K562 (cell line): ENCODE data around the gene ZNF407. TPM values are rescaled to one million over a fixed set of nuclear protein-coding genes. Genes with fewer than 3 reads are reported as not detected.

ENCODE experiments used
- ATAC-seq: fragments of 200-7000 bp; cut with Tn5 transposase; 3 replicates; pipeline ENCODE4 v1.9.1; 2020; ENCODE audit warnings: moderate library complexity
- BruUV-seq: library from RNA; stranded (reverse); fragments of 400-500 nt; replicated peaks from 2 replicates; lab custom pipeline; 2021; lab: Mats Ljungman, UMichigan
- CTCF ChIA-PET: fragments of 300-600 bp; formaldehyde crosslinking; extraction: SDS; loops from one replicate; lab custom pipeline; 2021; ENCODE audit warnings: low intra/inter-chr PET ratio; lab: Yijun Ruan, JAX
- POLR2A ChIA-PET: fragments of 300-600, 350-650 bp; sonication (Branson Sonifier 250); formaldehyde crosslinking; extraction: SDS; loops from one replicate; lab custom pipeline; 2021; ENCODE audit warnings: antibody characterized with exemption, inconsistent platforms; lab: Yijun Ruan, JAX
- DNase-seq, 4 experiments: peaks; one replicate each; pipeline versions ENCODE4 v3.0.0 to v3.0.0-alpha.2; 2011 to 2018; ENCODE audit warnings: low spot score in 3 of 4, mixed read lengths in 3 of 4; ENCODE audit errors: extremely low read depth in 1 of 4
- FAIRE-seq: peaks from 2 replicates; lab custom pipeline; 2011; peaks lifted over from hg19 to GRCh38; lab: Jason Lieb, UNC
- H2AFZ ChIP-seq: 2 replicates; pipeline ENCODE4 v1.6.0; 2011; ENCODE audit warnings: low read depth, low read length, control low read depth, inconsistent platforms
- H3K27ac ChIP-seq: fragments of 200-600 bp; 3 replicates; pipeline ENCODE4 v1.8.0; 2011; ENCODE audit warnings: low read depth, mild to moderate bottlenecking, control low read depth, inconsistent platforms, low read length, moderate library complexity, mixed read lengths; ENCODE audit errors: extremely low read depth
- H3K27me3 ChIP-seq, 2 experiments: fragments of 300-600 bp in 1 of 2; 2 replicates in 1 of 2; 3 replicates in 1 of 2; pipeline versions ENCODE4 v1.6.0 to v1.8.0; 2011; ENCODE audit warnings: inconsistent platforms in 2 of 2, low read length in 2 of 2, mild to moderate bottlenecking in 1 of 2, mixed read lengths in 1 of 2, moderate library complexity in 1 of 2; ENCODE audit not compliant: control insufficient read depth in 2 of 2, insufficient read depth in 2 of 2
- H3K36me3 ChIP-seq: fragments of 300-600 bp; 3 replicates; pipeline ENCODE4 v1.8.0; 2011; ENCODE audit warnings: mild to moderate bottlenecking, low read length, inconsistent platforms; ENCODE audit not compliant: control insufficient read depth, insufficient read depth
- H3K4me1 ChIP-seq, 2 experiments: fragments of 200-600 bp in 1 of 2; replicated peaks in 1 of 2; 2 replicates in 1 of 2; 3 replicates in 1 of 2; pipeline versions ENCODE4 v1.5.1 to v1.8.0; 2011; ENCODE audit warnings: inconsistent platforms in 2 of 2, low read length in 2 of 2, mild to moderate bottlenecking in 1 of 2, mixed read lengths in 1 of 2, moderate library complexity in 1 of 2; ENCODE audit not compliant: control insufficient read depth in 2 of 2, insufficient read depth in 2 of 2
- H3K4me2 ChIP-seq: 2 replicates; pipeline ENCODE4 v1.6.1; 2011; ENCODE audit warnings: low read length, control low read depth, inconsistent platforms, mixed read lengths; ENCODE audit not compliant: insufficient read depth
- H3K4me3 ChIP-seq: fragments of 200-600 bp; sonication (generic), shearing (Covaris generic); 2 replicates; pipeline ENCODE4 v1.5.1; 2016; ENCODE audit warnings: control low read depth, inconsistent platforms
- H3K79me2 ChIP-seq: fragments of 200-600 bp; 3 replicates; pipeline ENCODE4 v1.8.0; 2011; ENCODE audit warnings: low read length, inconsistent platforms; ENCODE audit not compliant: control insufficient read depth, insufficient read depth
- H3K9ac ChIP-seq, 2 experiments: 2 replicates each; pipeline versions ENCODE4 v1.6.0 to v1.6.1; 2011; ENCODE audit warnings: low read depth in 2 of 2, low read length in 2 of 2, control low read depth in 1 of 2, inconsistent platforms in 1 of 2, mild to moderate bottlenecking in 1 of 2, mixed read lengths in 1 of 2; ENCODE audit not compliant: insufficient read depth in 1 of 2
- H3K9me1 ChIP-seq: one replicate; pipeline ENCODE4 v1.6.0; 2011; ENCODE audit warnings: inconsistent platforms, mild to moderate bottlenecking, low read length, moderate library complexity; ENCODE audit not compliant: control insufficient read depth, insufficient read depth
- H3K9me3 ChIP-seq: replicated peaks from 2 replicates; pipeline ENCODE4 v1.5.1; 2011; ENCODE audit warnings: low read depth, low read length, inconsistent platforms; ENCODE audit not compliant: control insufficient read depth, insufficient read depth
- H4K20me1 ChIP-seq: replicated peaks from 2 replicates; pipeline ENCODE4 v1.6.1; 2011; ENCODE audit warnings: low read length, inconsistent platforms, mixed read lengths; ENCODE audit not compliant: control insufficient read depth, insufficient read depth
- CEBPZ ChIP-seq: fragments of 150-350 bp; IDR thresholded peaks from 2 replicates; pipeline ENCODE4 v1.6.1; 2014; ENCODE audit warnings: low read depth, mild to moderate bottlenecking, low read length, borderline replicate concordance
- SP2 ChIP-seq: IDR thresholded peaks from 2 replicates; pipeline ENCODE4 v1.6.1; 2011; ENCODE audit warnings: mild to moderate bottlenecking, low read depth, low read length, moderate library complexity; ENCODE audit not compliant: poor library complexity, severe bottlenecking; ENCODE audit errors: extremely low read depth
- ZFP36 ChIP-seq: fragments of 150-350 bp; IDR thresholded peaks from 2 replicates; pipeline ENCODE4 v1.6.1; 2018; ENCODE audit warnings: low read length, low read depth; ENCODE audit not compliant: partially characterized antibody
- ZNF512 ChIP-seq: IDR thresholded peaks from 2 replicates; pipeline ENCODE4 v1.6.1; 2016; ENCODE audit warnings: missing genetic modification characterization, missing compliant biosample characterization
- WGBS: fragments of 100-300 bp; shearing (Covaris generic); methylation state at CpG from one replicate; pipeline ENCODE4 v1.1.6; 2016; ENCODE audit warnings: low coverage, mixed read lengths; ENCODE audit not compliant: insufficient coverage; ENCODE audit errors: missing lambda C conversion rate; 5-methylcytosine and 5-hydroxymethylcytosine counted together
- in situ Hi-C: fragments of 300-500 bp; cut with MboI; formaldehyde crosslinking; loops from 4 replicates; pipeline ENCODE4 v1.15.0; 2018; ENCODE audit warnings: inconsistent platforms, mixed read lengths
- intact Hi-C: fragments of 100-400 bp; cut with micrococcal nuclease; formaldehyde crosslinking; loops from 2 replicates; pipeline ENCODE4 v1.14.2; 2022
- polyA plus RNA-seq, 8 experiments: library from polyadenylated mRNA; depleted of rRNA in 4 of 8; stranded (reverse) in 5 of 8; unstranded in 3 of 8; fragments of >200 nt; fragmentation: Nextera tagmentation in 2 of 8; fragmentation: Illumina TruSeq in 1 of 8; extraction: Ambion mirVana in 2 of 8; extraction: Trizol in 1 of 8; gene quantifications; 2 replicates each; pipeline versions ENCODE4 v1.2.1 to v1.2.3, GENCODE V29; 2011 to 2014; ENCODE audit warnings: inconsistent platforms in 1 of 8, missing spikeins in 1 of 8
- total RNA-seq, 7 experiments: library from RNA; depleted of rRNA in 6 of 7; stranded (reverse); fragments of >200 nt in 6 of 7; fragmentation: Illumina TruSeq in 2 of 7; extraction: Trizol in 2 of 7; gene quantifications; 2 replicates each; pipeline versions ENCODE4 v1.2.1 to v1.2.3, GENCODE V29; 2011 to 2021; ENCODE audit warnings: low replicate concordance in 1 of 7

ZNF407 gene
- total and polyA plus RNA-seq, 9 of the 15 experiments (the other 6 are each of a cell fraction or from before 2014, with no cell fraction given), result 0.21 to 5.4 (median 2.3) TPM

GRCh38 chr18:74549591-74550104, 48.0 kb upstream of the ZNF407 start:
- ChIA-PET CTCF (no interaction called here), POLR2A (no interaction called here)
- Histone ChIP-seq H3K27ac (no peak overlapping the region), H3K9ac (no peak overlapping the region), H3K9me3 (no peaks in the 10 kb centered on the region), H3K4me3 (no peak overlapping the region), H3K79me2 (no peaks in the 10 kb centered on the region), H4K20me1 (no peaks in the 10 kb centered on the region), H2AFZ (no peak overlapping the region), H3K27me3 (peaks cover 6 to 23% of the 10 kb centered on the region in 2 experiments; a peak in 4 of 5 replicates), H3K36me3 (no peaks in the 10 kb centered on the region), H3K9me1 (no peaks in the 10 kb centered on the region), H3K4me1 (no peaks in the 10 kb centered on the region), H3K4me2 (no peak overlapping the region)
- DNase-seq (no peak), FAIRE-seq (no peak), ATAC-seq (no peak)
- intact Hi-C loops, result loop anchor here (5.0 kb wide), 1 partner anchor 52 kb away; the partner anchor contains the start of gene CNDP2
- no peak for TF ChIP-seq ZNF512 (tag)
- TF ChIP-seq CEBPZ, result peak; percentile 36; the same call in 1 of the 2 replicates
- TF ChIP-seq ZFP36, result peak; percentile 91
- no peak for TF ChIP-seq SP2
- WGBS, result 0% methylated on average over 1 of the region's 1 CpG
- BruUV-seq, result no TSS peak
- in situ Hi-C loops, result loop anchor here (10.0 kb wide), 2 partner anchors 185 to 365 kb away; no protein-coding TSS in a partner anchor
